GM19452 (cell line): ENCODE measurements around the gene KCNJ4.
"Not testable (repeated sequence)": the region's sequence is repeated elsewhere in the genome, so short reads cannot be mapped to it uniquely, and the experiment has no call there.

Source experiments
- ATAC-seq: cut with Tn5 transposase; IDR thresholded peaks from one replicate; pipeline ENCODE4 v1.9.1; 2021; ENCODE audit not compliant: unreplicated experiment

KCNJ4 gene

GRCh38 chr22:38474003-38474607 is 19.1 kb upstream of the KCNJ4 start:
- ATAC-seq, result no peak

DNA sequence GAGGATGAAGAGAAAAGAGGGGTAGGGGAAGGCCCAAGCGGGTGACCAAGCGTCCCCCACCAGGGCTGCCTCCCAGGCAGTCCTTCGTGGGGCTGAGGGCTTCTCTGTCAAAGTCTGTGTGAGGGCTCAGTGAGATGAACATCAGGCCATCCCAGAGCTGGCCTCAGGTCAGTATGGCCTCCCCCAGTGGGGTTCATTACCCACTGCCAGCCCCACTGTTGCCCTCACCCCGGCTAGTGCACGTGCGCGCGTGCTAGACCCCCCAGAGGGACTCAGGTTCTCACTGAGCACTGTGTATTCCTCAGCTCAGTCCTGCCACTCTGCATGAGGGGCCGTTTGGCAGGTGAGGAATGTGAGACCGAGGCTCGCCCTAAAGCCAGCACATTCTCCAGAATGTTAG is 16.2 kb upstream of the KCNJ4 start:
- no peak for ATAC-seq

DNA sequence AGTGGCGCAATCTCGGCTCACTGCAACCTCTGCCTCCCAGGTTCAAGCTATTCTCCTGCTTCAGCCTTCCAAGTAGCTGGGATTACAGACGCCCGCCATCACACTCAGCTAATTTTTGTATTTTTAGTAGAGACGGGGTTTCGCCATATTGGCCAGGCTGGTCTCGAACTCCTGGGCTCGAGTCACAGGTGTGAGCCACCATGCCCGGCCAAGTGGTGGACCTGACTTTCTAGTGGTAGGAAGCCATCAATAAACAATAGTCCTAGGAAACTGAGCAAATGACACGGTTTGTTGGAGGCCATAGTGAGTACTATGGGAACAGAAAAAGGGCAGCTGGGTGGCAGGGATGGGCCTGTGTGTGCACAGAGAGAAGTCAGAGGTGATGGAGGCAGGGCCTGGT is 15.2 kb upstream of the KCNJ4 start:
- not testable (repeated sequence) for ATAC-seq

GRCh38 chr22:38469306-38469781 is 14.3 kb upstream of the KCNJ4 start:
- ATAC-seq, result no peak

GRCh38 chr22:38468443-38469305 is 13.7 kb upstream of the KCNJ4 start:
- ATAC-seq, result no peak

DNA sequence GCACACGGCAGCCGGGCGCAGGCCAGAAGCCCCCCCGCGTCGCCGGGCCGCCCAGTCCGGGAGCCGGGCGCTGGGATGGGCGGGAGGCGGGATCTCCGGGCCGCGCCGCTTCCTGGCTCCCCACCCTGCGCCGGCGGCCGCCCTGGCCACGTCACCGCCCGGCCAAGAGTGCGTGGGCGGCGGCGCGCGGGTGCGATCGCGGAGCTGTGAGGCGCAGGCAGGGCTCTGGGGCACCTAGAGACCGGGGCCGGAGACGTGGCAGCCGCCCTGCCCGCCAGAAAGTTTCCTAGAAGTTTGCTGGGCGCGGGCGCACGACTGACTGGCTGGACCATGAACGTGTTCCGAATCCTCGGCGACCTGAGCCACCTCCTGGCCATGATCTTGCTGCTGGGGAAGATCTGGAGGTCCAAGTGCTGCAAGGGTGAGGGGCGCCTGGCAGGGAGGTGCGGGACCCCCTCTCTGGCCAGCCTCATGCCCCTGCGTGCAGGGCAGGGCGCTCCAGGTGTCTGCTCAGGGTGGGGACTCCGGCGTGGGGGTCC is 13.0 kb upstream of the KCNJ4 start, which contains the start of gene KDELR3:
TSS of gene KDELR3 (plus strand) at position 193 of the 539 bp plus-strand sequence. CDS start at position 331, 138 bp downstream.
- ATAC-seq, result no peak

DNA sequence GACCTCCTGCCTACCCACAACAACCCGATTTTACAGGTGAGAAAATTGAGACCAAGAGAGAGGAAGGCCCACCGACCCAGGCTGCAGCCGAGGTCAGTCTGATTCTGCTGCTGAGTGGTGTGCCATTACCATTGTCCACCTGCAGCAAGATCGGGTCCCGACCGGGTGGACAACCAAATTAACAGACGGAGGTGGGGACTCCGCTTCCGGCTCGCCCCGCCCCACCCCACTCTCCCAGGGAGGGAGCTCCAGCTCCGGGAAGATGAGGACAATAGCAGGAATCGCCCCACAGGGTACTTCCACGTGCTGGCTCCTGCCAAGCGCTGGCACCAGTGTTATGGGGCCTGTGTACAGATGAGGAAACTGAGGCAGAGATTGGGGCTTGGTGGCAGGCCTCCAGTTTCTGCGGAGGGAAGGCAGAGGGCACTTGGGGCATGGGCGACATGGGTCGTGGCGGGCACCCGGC is 12.5 kb upstream of the KCNJ4 start:
- ATAC-seq, result no peak

GRCh38 chr22:38465673-38466490 is 10.9 kb upstream of the KCNJ4 start:
- no peak for ATAC-seq

DNA sequence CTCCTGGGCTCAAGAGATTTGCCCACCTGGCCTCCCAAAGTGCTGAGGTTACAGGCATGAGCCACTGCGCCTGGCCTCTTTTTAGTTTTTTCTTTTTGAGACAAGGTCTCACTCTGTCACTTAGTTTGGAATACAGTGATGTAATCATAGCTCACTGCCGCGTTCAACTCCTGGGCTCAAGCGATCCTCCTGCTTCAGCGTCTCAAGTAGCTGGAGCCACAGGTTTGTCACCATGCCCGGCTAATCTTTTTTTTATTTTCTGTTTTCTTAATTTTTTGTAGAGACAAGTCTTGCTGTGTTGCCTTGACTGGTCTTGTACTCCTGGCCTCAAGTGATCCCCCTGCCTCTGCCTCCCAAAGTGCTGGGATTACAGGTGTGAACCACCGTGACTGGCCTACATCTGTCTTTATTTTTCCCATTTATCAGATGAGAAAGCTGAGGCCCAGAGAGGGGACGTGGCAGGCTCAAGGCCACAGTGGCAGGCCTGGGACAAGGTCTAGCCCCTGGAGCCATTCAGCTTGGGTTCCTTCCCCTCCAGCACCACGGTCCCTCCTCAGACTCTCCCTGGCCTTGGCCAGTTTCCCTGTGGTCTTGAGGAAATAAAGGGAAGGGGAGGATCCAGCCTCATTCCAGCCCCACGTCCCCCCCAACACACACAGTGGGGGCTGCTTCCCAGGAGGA is 10.1 kb upstream of the KCNJ4 start:
- no peak for ATAC-seq

DNA sequence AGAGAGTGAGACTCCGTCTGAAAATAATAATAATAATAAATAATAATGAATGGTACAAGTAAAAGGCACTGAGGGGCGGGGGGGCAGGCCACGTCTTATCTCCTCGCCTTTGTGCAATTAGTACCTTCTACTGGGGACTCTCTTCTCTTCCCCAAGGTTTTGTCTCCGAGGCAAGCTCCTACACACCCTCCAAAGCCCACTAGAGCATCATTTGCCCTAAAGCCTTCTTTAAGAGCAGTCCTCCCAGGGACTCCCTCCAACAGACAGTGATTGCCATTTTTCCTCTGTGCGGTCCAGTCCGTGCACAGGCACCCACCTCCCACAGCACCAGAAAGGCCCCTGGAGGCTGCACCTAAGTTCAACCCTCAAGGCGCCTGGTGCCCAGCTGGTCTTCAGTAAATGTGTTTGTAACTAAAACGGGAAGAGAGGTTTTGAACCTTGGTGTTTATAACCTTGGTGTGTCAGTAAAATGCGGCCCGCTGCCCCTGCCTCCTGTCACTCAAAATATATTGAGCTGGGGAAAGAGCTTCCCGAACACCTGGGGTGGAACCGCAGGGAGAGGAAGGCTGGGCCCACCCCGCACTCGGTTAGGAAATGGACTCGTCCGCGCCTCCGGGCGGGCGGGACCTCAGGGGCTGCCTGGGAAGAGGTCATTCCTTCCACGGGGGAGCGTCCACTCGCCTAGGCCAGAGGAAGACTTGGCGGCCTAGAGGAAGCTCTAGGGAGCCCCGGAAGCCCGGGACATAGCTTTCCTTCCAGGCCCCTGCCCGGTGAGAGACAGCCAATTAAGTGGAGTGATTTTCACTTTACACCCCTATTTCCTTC is 8.2 kb upstream of the KCNJ4 start:
- ATAC-seq, result no peak

DNA sequence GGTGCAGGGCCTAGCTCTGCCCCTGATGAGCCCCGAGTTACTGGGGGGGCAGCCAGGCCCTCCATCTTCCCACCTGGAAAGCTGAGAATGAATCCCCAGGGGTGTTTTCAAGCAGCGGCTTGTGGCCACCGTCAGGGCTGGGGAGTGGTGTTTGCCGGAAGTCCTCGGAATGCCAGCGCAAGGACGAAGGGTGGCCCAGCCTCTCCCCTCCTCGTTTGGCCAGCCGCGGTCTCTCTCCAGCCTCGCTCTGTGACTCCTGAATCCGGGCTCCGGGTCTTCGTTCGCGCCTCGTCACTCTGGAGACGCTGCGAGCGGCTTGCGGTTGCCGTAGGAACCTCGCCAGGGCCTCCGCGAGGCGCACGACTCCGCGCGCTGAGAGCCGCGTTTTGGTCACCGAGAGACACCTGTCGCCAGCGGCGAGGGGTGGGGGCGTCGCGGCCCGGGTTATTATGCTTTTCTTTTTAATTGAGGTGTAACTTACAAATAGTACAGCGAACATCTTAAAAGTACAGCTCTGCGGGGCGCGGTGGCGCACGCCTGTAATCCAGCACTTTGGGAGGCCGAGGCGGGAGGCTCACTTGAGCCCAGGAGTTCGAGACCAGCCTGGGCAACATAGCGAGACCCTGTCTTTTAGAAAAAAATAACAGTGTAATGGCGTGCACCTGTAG is 6.5 kb upstream of the KCNJ4 start:
- ATAC-seq, result no peak

- no peak for ATAC-seq
These were observed 6.0 kb upstream of the KCNJ4 start for GRCh38 chr22:38461057-38461413.

DNA sequence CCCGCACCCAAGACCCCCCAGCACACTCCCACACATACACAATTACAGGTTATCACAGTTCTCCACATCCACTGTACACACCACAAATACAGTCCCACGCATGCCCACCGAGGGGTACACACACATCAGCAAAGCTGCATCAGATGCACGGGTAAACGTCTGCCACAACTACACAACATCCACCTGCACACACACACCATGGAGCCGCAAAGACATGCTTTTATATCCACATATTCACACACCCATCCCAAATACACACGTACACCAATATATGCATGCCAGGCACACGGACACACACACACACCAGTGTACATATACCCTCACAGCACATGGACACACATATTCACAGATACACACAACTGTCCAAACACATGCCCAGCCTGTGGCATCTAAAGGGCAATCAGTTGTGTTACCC is 5.4 kb upstream of the KCNJ4 start:
- ATAC-seq, result no peak

DNA sequence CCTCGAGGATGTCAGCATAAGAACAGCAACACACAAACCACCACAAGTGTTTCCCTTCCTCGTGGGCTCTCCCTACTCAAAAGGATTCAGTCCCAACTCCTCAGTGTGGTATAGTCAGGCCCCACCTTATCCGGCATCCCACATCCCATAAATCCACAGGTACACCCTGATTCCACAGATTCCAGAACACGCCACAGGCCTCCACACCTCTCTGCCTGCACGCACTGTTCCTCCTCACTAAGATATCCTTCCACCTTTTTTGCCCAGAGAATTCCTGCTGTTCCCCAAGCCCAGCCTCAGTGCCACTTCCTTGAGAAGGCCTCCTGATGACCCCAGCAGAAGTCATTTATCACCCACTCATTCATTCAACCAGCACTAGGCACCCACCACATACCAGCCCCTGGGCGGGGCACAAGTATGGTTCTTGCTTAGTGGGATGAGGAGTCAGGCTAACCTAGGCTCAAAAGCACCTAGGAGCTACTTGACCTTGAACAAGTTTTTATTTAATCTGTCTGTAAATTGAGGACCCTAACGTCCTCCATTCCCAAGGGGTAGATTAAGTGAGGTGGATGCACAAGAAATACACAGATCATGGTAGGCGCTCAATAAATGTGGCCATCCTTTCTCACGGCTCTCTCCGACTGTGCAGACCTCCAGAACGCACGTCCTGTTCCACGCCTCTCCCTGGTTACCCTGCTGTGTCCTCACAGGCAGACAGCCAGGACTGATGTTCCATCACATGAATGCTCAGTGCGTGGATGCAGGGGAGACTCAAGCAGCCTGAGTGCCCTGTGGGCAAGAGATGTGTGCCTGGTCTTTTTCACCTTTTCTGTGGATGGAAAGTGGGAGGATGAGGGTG is 2.1 kb upstream of the KCNJ4 start:
- no peak for ATAC-seq

DNA sequence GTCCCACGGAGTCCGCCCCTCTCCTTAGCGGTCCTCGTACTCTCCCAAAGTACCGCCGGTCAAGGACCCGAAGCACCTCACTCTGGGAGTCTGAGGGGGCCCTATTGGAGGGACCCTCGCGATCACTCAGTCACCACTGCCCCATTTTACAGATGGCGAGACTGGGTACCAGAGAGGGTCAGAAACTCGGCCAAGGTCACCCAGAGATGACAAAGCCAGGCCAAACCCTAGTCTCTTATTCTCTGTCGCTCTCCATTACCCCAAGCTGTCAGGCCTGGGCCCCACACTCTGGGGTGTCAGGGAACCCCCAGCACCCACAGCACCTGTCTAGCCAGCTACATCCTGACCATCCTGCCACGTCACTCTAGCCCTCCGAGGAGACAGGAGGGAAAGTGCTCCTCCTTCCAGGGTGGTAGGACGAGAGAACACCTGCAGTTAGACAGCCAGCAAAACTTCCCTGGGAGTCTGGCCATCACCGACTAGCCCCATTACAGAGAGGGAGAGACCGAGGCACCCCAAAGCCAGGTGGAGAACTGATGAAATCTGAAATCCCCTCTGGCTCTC is 1.4 kb upstream of the KCNJ4 start:
- ATAC-seq, result no peak

DNA sequence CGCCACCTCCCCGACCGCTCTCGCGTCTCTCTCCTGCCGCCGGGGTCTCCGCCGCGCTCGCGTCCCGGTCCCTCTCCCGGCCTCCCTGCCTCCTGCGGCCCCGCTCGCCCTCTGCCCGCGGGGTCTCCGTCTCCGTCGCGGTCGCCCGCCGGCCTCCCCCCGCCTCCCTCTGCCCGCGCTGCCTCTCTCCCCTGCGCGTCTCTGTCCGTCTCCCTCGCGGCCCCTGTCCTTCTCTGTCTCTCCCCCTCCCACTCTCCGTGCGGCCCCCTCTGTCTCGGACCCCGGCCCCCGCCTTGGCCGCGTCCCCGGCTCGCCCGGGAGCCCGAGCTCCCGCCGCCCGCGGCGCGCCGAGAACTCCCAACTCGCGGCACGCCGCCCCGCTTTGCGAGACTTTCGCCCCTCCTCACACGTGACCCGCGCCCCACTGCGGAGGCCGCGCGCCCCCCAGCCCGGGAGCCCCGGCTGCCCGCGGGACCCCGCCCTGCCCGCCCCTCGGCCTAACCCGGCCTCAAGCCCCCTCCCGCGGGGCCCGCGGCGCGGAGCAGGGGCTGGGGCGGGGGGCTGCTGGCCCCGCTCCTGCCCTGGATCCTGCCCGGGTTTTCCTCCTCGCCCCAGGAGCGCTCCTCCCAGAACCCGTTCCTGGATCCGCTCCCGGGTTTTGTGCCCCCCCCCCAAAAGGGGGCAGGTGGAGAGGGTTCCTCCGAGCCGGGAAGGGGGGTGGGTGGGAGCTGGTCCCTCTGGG is 702 bp upstream of the KCNJ4 start:
- no peak for ATAC-seq

- ATAC-seq, result no peak
These were observed 485 bp downstream of the KCNJ4 start for GRCh38 chr22:38454353-38455075.
